Bronchial epithelial cell (primary cell): Measurements from ENCODE around the gene BMERB1. TPM values are rescaled to one million over a fixed set of nuclear protein-coding genes. Genes with fewer than 3 reads are reported as not detected.
"Not testable (repeated sequence)": the region's sequence is repeated elsewhere in the genome, so short reads cannot be mapped to it uniquely, and the experiment has no call there.

Experiments used
- DNase-seq: peaks from one replicate; pipeline ENCODE4 v3.0.0-alpha.2; 2010; ENCODE audit warnings: low read depth
- FAIRE-seq: peaks from 2 replicates; lab custom pipeline; 2011; peaks lifted over from hg19 to GRCh38; lab: Jason Lieb, UNC
- H3K27me3 ChIP-seq: 2 replicates; pipeline ENCODE4 v1.5.1; 2011; ENCODE audit warnings: low read length; ENCODE audit not compliant: control insufficient read depth, insufficient read depth
- H3K36me3 ChIP-seq: 2 replicates; pipeline ENCODE4 v1.5.1; 2011; ENCODE audit warnings: low read length; ENCODE audit not compliant: control insufficient read depth, insufficient read depth
- H3K4me3 ChIP-seq: 2 replicates; pipeline ENCODE4 v1.5.1; 2011; ENCODE audit warnings: mild to moderate bottlenecking, low read depth, low read length, control low read depth
- total RNA-seq: library from RNA; depleted of rRNA; stranded (reverse); fragments of >200 nt; gene quantifications from 2 replicates; pipeline ENCODE4 v1.2.1, GENCODE V29; 2014
- TF ChIP-seq, protein P1 (sequence below): IDR thresholded peaks from 2 replicates; pipeline ENCODE4 v1.5.1; 2011; ENCODE audit warnings: mild to moderate bottlenecking, moderate library complexity, low read length, control low read depth, inconsistent platforms; ENCODE audit not compliant: insufficient read depth, severe bottlenecking

Gene BMERB1
- total RNA-seq, 1 donor from 2014 or later = 8.4 TPM

DNA sequence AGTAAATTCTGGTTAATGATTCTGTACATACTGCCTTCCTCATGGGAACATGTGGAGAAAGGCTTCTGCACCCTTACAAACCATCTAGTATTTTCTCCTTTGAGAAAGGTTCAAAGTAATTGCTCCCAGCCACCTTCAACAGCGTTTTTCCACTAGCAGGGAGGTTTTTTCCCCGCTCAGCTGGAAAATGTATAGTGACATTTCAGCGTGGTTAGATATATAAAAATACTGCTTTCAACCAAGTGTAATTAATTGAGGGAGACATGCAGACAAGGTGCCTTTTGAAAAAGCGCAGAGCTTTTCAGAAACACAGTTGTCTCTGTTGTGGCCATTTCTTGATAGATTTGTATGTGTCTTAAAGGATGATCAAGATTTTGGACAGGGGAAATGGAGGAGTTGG, 5.1 kb downstream of the BMERB1 start:
- Histone ChIP-seq H3K4me3 (no peak overlapping the region), H3K36me3 (no peaks in the 10 kb centered on the region), H3K27me3 (no peaks in the 10 kb centered on the region)
- DNase-seq (no peak), FAIRE-seq (no peak)
- TF ChIP-seq, protein P1, sequence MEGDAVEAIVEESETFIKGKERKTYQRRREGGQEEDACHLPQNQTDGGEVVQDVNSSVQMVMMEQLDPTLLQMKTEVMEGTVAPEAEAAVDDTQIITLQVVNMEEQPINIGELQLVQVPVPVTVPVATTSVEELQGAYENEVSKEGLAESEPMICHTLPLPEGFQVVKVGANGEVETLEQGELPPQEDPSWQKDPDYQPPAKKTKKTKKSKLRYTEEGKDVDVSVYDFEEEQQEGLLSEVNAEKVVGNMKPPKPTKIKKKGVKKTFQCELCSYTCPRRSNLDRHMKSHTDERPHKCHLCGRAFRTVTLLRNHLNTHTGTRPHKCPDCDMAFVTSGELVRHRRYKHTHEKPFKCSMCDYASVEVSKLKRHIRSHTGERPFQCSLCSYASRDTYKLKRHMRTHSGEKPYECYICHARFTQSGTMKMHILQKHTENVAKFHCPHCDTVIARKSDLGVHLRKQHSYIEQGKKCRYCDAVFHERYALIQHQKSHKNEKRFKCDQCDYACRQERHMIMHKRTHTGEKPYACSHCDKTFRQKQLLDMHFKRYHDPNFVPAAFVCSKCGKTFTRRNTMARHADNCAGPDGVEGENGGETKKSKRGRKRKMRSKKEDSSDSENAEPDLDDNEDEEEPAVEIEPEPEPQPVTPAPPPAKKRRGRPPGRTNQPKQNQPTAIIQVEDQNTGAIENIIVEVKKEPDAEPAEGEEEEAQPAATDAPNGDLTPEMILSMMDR = no peak

DNA sequence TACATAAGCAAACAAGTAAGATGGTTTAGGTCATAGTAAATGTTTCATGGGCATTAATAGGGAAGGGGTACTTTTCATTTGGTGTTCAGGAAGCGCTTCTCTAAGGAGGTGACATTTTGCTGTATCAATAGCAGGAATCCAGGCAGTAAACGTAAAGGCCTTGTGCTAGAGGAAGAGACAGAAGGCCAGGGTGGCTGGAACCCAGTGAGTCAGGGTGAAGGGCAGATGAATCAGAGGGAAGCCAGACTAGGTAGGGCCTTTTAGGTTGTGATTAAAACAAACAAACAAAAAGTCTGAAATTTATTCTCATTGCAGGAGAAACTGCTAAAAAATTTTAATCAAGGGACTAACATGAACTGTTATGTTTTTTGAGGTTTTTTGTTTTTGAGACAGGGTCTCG, 6.5 kb downstream of the BMERB1 start:
- TF ChIP-seq, protein P1 = no peak
- H3K27me3 ChIP-seq = no peaks in the 10 kb centered on the region
- FAIRE-seq (no peak), DNase-seq (peak; percentile 81)
- H3K36me3 ChIP-seq = no peaks in the 10 kb centered on the region
- no peak overlapping the region for H3K4me3 ChIP-seq

DNA sequence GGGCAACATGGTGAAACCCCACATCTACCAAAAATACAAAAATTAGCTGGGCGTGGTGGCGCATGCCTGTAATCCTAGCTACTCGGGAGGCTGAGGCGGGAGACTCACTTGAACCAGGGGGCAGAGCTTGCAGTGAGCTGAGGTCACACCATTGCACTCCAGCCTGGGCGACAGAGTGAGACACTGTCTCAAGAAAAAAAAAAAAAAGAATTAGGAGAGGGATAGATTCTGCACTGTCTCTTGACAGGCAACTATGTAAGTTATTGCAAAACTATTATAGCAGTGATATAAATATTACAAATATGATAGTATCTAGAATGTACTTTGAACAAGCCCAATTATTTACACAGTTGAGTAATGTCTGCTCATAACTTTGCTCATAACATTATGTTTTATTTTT, 7.8 kb downstream of the BMERB1 start:
- H3K36me3 ChIP-seq, H3K4me3 ChIP-seq, H3K27me3 ChIP-seq, FAIRE-seq: not testable (repeated sequence)
- DNase-seq = peak; percentile 74

DNA sequence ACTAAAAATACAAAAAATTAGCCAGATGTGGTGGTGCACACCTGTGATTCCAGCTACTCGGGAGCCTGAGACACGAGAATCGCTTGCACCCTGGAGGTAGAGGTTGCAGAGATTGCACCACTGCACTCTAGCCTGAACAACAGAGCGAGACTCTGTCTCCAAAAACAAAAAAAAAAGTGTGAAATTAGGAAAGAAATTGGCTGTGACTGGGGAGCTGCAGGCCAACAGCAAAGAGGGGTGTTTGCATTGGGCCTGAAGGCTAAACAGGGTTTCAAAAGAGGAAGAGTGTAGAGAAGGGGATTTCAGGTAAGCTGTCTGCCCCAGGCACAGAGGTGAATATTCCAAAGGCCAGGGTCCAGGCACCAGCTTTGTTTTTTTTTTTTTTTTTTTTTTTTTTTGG, 9.4 kb downstream of the BMERB1 start:
- Histone ChIP-seq H3K27me3 (no peaks in the 10 kb centered on the region), H3K4me3 (no peak overlapping the region), H3K36me3 (no peaks in the 10 kb centered on the region)
- no peak for FAIRE-seq
- DNase-seq = no peak
- TF ChIP-seq, protein P1 = no peak

DNA sequence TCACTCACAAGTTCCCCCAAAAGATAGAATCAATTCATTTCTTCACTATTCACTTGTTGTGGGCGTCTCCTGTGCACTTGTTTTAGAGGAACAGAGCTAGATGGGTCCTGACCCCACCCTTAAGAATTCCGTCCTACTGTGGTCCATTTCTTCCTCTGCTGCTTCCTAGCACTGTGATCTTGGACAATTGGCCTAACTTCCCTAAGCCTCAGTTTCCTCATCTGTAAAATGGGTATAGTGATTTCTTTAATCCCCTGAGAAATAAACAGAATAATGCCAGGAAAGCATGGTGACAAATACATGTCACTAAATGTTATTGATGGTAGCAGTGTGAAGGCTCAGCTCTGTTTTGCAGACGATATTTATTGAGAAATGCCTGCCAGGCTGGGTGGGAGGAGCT, 9.9 kb downstream of the BMERB1 start:
- H3K36me3 ChIP-seq = no peaks in the 10 kb centered on the region
- H3K4me3 ChIP-seq = no peak overlapping the region
- no peaks in the 10 kb centered on the region for H3K27me3 ChIP-seq
- DNase-seq (no peak), FAIRE-seq (no peak)
- TF ChIP-seq, protein P1 = no peak

DNA sequence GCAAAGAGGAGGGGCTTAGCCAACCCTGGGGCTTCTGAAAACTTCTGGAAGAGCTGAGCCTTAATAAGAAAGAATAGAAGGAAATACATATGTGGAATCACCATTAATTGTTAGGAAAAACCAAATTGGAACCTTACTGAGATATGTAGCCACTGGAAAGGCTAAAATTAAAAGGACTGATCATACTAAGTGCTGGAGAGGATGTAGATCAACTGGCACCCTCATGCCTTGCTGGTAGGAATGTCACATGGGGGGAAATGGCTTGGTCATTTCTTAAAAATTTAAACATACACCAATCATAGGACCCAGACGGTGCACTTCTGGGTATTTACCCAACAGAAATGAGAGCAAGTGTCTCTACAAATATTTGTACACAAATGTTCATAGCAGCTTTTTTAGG, 11.1 kb downstream of the BMERB1 start:
- H3K36me3 ChIP-seq = no peaks in the 10 kb centered on the region
- DNase-seq (no peak), FAIRE-seq (no peak)
- no peak overlapping the region for H3K4me3 ChIP-seq
- TF ChIP-seq, protein P1 = no peak
- H3K27me3 ChIP-seq = no peaks in the 10 kb centered on the region
